Stimulated activated CD8-positive, alpha-beta memory T cell treated with anti-CD3 and anti-CD28 coated beads, Interleukin-7, amount 100 ng/mL, for 24 hours (primary cell): ENCODE data around the gene PCSK6.
"Not testable (repeated sequence)": the region's sequence is repeated elsewhere in the genome, so short reads cannot be mapped to it uniquely, and the experiment has no call there.

Experiments used
- DNase-seq: peaks from one replicate; pipeline ENCODE4 v3.0.0-alpha.2; 2020; ENCODE audit warnings: low read depth

The PCSK6 gene

GRCh38 chr15:101376615-101377395 is 112.7 kb downstream of the PCSK6 start:
- DNase-seq: no peak

GRCh38 chr15:101375006-101375405 is 114.5 kb downstream of the PCSK6 start:
- DNase-seq: not testable (repeated sequence)

- DNase-seq: no peak
These were observed 115.2 kb downstream of the PCSK6 start for GRCh38 chr15:101374326-101374725.

GRCh38 chr15:101373577-101373976 is 115.9 kb downstream of the PCSK6 start:
- no peak for DNase-seq

GRCh38 chr15:101372960-101373525 is 116.5 kb downstream of the PCSK6 start:
- no peak for DNase-seq

GRCh38 chr15:101372149-101372577 is 117.3 kb downstream of the PCSK6 start:
- no peak for DNase-seq

GRCh38 chr15:101371519-101371918 is 118.0 kb downstream of the PCSK6 start:
- no peak for DNase-seq

GRCh38 chr15:101371081-101371480 is 118.4 kb downstream of the PCSK6 start:
- no peak for DNase-seq

- no peak for DNase-seq
These were observed 119.0 kb downstream of the PCSK6 start for GRCh38 chr15:101370330-101371024.

GRCh38 chr15:101369676-101370075 is 119.8 kb downstream of the PCSK6 start:
- DNase-seq: no peak

- no peak for DNase-seq
These were observed 120.5 kb downstream of the PCSK6 start for GRCh38 chr15:101368861-101369642.

GRCh38 chr15:101368086-101368780 is 121.3 kb downstream of the PCSK6 start:
- no peak for DNase-seq

GRCh38 chr15:101366853-101367252 is 122.7 kb downstream of the PCSK6 start:
- no peak for DNase-seq

- no peak for DNase-seq
These were observed 126.4 kb downstream of the PCSK6 start for GRCh38 chr15:101362986-101363566.

GRCh38 chr15:101362359-101362758 is 127.1 kb downstream of the PCSK6 start:
- DNase-seq: no peak

- DNase-seq: no peak
These were observed 128.1 kb downstream of the PCSK6 start for GRCh38 chr15:101361418-101361817.

- DNase-seq: no peak
These were observed 130.1 kb downstream of the PCSK6 start for GRCh38 chr15:101359365-101359947.

GRCh38 chr15:101358895-101359294 is 130.6 kb downstream of the PCSK6 start:
- DNase-seq: no peak

GRCh38 chr15:101357885-101358284 is 131.6 kb downstream of the PCSK6 start:
- no peak for DNase-seq

GRCh38 chr15:101357333-101357732 is 132.2 kb downstream of the PCSK6 start:
- DNase-seq: no peak
